Fibroblast of the aortic adventitia (primary cell): Measurements from ENCODE around the gene RCBTB1. TPM values are rescaled to one million over a fixed set of nuclear protein-coding genes. Genes with fewer than 3 reads are reported as not detected.
"Not testable (repeated sequence)": the region's sequence is repeated elsewhere in the genome, so short reads cannot be mapped to it uniquely, and the experiment has no call there.

Source experiments
- DNase-seq: peaks from one replicate; pipeline ENCODE4 v3.0.0-alpha.2; 2010; ENCODE audit warnings: low read depth
- H3K4me3 ChIP-seq: 2 replicates; pipeline ENCODE4 v1.5.1; 2011; ENCODE audit warnings: low read depth, mild to moderate bottlenecking, control low read depth, low read length, moderate library complexity
- CTCF ChIP-seq: IDR thresholded peaks from 2 replicates; pipeline ENCODE4 v1.5.1; 2011; ENCODE audit warnings: mild to moderate bottlenecking, low read length, control low read depth, inconsistent platforms; ENCODE audit not compliant: insufficient read depth
- total RNA-seq: library from RNA; depleted of rRNA; stranded (reverse); fragments of >200 nt; gene quantifications from 2 replicates; pipeline ENCODE4 v1.2.3, GENCODE V29; 2012; ENCODE audit warnings: low replicate concordance

RCBTB1 gene
- total RNA-seq, 1 donor: 24.0 TPM

DNA sequence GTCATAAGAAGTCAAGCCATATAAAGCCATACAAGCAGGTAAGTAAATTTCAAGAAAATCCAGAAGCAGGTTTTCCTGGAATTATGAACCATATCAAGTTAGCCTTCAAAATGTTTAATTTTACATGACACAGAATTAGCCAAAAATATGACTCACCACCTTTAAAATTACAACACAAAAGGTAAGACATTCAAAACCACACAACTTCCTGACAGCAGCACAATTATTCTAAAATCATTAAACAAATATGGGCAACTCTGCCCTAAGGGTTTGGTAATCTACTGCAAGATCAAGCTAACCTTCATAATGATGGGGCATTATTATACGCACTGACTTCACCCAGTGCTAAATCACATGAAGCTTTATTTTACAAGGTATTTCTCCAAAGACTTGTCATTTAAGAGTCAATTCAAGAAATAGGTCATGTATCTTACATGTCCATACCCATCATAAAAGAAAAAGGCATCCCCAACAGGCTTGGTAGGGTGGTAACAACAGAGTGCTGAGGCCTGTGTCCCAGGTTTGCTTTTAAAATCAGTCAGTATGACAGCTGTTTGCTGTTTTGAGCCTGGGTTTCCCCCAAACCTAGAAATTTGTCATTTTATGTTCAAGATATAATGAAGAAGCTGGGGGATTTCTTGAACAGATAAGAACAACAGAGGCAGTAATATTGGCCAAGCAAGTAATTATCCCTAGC, 15.2 kb downstream of the RCBTB1 start:
- no peak for DNase-seq

DNA sequence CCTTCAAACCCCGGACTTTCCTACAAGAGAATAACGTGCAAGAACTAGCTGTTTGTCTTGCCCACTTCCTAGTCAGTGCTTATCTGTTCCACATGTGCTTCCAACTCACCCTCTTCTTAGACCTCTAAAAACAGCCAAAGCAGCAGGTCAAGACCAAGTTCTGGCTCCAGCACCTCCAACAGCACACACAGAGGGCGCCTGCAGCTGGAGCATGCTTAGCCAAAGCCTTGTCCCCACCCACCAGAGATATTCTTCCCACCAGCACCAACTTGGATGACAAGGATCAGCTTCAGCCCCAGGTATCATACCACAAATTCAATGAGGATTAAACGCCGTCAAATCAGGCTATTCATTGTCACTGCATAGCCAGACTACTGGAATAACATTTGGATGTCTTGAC, 17.9 kb downstream of the RCBTB1 start:
- no peak for DNase-seq
- no peak overlapping the region for H3K4me3 ChIP-seq
- TF ChIP-seq CTCF: no peak

More for the DNA sequence above, 15.2 kb downstream of the RCBTB1 start:
- TF ChIP-seq CTCF: no peak
- no peak overlapping the region for H3K4me3 ChIP-seq

GRCh38 chr13:49566461-49566860, 18.9 kb downstream of the RCBTB1 start:
- no peak overlapping the region for H3K4me3 ChIP-seq
- DNase-seq: no peak
- no peak for TF ChIP-seq CTCF

- not testable (repeated sequence) for H3K4me3 ChIP-seq, DNase-seq
Observed at GRCh38 chr13:49565461-49565860, 19.9 kb downstream of the RCBTB1 start.

DNA sequence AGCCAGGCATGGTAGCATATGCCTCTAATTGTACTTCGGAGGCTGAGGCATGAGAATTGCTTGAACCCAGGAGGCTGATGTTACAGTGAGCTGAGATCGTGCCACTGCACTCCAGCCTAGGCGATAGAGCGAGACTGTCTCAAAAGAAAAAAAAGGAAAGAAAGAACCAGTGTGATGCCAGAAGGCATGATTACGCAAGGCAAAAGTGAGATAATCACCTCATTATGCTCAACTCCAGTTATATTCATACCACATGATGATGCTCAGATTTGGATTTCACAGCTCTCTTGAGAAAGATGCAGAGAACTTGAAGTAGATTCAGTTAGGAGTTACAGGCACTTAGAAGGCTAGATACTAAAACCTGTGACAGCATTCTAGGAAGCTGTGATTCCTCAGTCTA, 21.8 kb downstream of the RCBTB1 start:
- DNase-seq: peak; percentile 37
- TF ChIP-seq CTCF: no peak
- H3K4me3 ChIP-seq: no peak overlapping the region

DNA sequence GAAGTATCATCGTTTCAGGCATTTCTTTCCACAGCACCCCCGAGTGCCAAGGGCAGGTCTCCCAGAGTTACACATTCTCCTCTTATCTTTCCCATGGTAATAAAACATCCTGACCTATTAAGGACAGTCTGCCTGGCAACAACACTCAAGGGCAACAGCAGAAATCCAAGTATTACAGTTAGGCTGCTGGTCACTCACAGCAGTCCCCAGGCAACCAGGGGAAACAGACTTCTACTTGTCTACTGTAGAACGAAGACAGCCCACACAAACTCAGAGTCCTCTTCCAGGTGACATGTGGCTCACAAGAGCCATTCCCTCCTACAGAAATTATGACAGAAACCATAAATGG, 24.3 kb downstream of the RCBTB1 start:
- no peak overlapping the region for H3K4me3 ChIP-seq
- DNase-seq: no peak
- TF ChIP-seq CTCF: no peak

- no peak overlapping the region for H3K4me3 ChIP-seq
- TF ChIP-seq CTCF: no peak
- peak; percentile 26 for DNase-seq
Observed at GRCh38 chr13:49560270-49561061, 24.9 kb downstream of the RCBTB1 start.
